Measurements from ENCODE around the gene ALDH1A3.

GRCh38 chr15:100832149-100832942 is 47.3 kb upstream of the ALDH1A3 start:
- no peak for TF ChIP-seq CREB1 (CRISPR knock-in tag; IDR thresholded peaks at IDR 0.05; ENCODE audit: low read depth)
- TF ChIP-seq CTCF (conservative IDR thresholded peaks at IDR 0.05; ENCODE audit: low read depth in 2 of 2) = no peak
- no peak for TF ChIP-seq POLR2AphosphoS5 (IDR thresholded peaks at IDR 0.05; ENCODE audit: low read depth)
- TF ChIP-seq REST (IDR thresholded peaks at IDR 0.05; ENCODE audit: unreplicated experiment) = no peak
